Activated CD4-positive, alpha-beta memory T cell treated with anti-CD3 and anti-CD28 coated beads, Interleukin-2, amount 10 ng/mL, durations not matched to agents 7 days and 5 days (primary cell): ENCODE data around the gene EXOSC6. TPM values are rescaled to one million over a fixed set of nuclear protein-coding genes. Genes with fewer than 3 reads are reported as not detected.
"Not testable (repeated sequence)": the region's sequence is repeated elsewhere in the genome, so short reads cannot be mapped to it uniquely, and the experiment has no call there.

Source experiments
- CTCF ChIA-PET: fragments of 350-600 bp; sonication (Branson Sonifier 250); formaldehyde crosslinking; loops from one replicate; lab custom pipeline; 2021; ENCODE audit warnings: antibody characterized with exemption, inconsistent platforms; lab: Charles Lee
- POLR2A ChIA-PET: fragments of 350-600 bp; sonication (Branson Sonifier 250); formaldehyde crosslinking; loops from one replicate; lab custom pipeline; 2021; ENCODE audit warnings: antibody characterized with exemption; lab: Charles Lee
- DNase-seq: peaks from one replicate; pipeline ENCODE4 v3.0.0-alpha.2; 2020
- H3K27ac Mint-ChIP-seq: one replicate; pipeline ENCODE4 v1.8.0; 2021; ENCODE audit warnings: mild to moderate bottlenecking, mixed read lengths
- H3K27me3 Mint-ChIP-seq: one replicate; pipeline ENCODE4 v1.8.0; 2021; ENCODE audit warnings: mixed read lengths
- H3K36me3 Mint-ChIP-seq: one replicate; pipeline ENCODE4 v1.8.0; 2021; ENCODE audit warnings: low read depth, mixed read lengths
- H3K4me1 Mint-ChIP-seq: one replicate; pipeline ENCODE4 v1.8.0; 2021; ENCODE audit warnings: mixed read lengths
- H3K4me3 Mint-ChIP-seq: one replicate; pipeline ENCODE4 v1.8.0; 2021; ENCODE audit warnings: mild to moderate bottlenecking, mixed read lengths
- H3K9me3 Mint-ChIP-seq: one replicate; pipeline ENCODE4 v1.8.0; 2021; ENCODE audit warnings: mixed read lengths
- total RNA-seq, 2 experiments: library from RNA; stranded (reverse); gene quantifications; one replicate each; pipeline ENCODE4 v1.2.3, GENCODE V29; 2021

The EXOSC6 gene
- total RNA-seq, 2 experiments from 2014 or later: 24.3 to 24.4 TPM

- DNase-seq, H3K4me3 Mint-ChIP-seq, H3K27ac Mint-ChIP-seq, H3K9me3 Mint-ChIP-seq, CTCF ChIA-PET, H3K27me3 Mint-ChIP-seq, POLR2A ChIA-PET: not testable (repeated sequence)
- H3K4me1 Mint-ChIP-seq: peaks cover 10% of the 10 kb centered on the region
- peaks cover 26% of the 10 kb centered on the region for H3K36me3 Mint-ChIP-seq
Observed at GRCh38 chr16:70218586-70218985, 33.2 kb downstream of the EXOSC6 start.

- H3K36me3 Mint-ChIP-seq: peaks cover 27% of the 10 kb centered on the region
- H3K4me1 Mint-ChIP-seq, H3K27me3 Mint-ChIP-seq, POLR2A ChIA-PET, DNase-seq, H3K4me3 Mint-ChIP-seq, H3K9me3 Mint-ChIP-seq, CTCF ChIA-PET, H3K27ac Mint-ChIP-seq: not testable (repeated sequence)
Observed at GRCh38 chr16:70206382-70206781, 45.4 kb downstream of the EXOSC6 start.

- H3K9me3 Mint-ChIP-seq, CTCF ChIA-PET, DNase-seq, H3K27ac Mint-ChIP-seq, H3K27me3 Mint-ChIP-seq, POLR2A ChIA-PET, H3K4me3 Mint-ChIP-seq, H3K4me1 Mint-ChIP-seq: not testable (repeated sequence)
- H3K36me3 Mint-ChIP-seq: peaks cover 17% of the 10 kb centered on the region
Observed at GRCh38 chr16:70204668-70205405, 46.9 kb downstream of the EXOSC6 start.

GRCh38 chr16:70204010-70204409 is 47.7 kb downstream of the EXOSC6 start:
- POLR2A ChIA-PET, H3K27me3 Mint-ChIP-seq, H3K4me3 Mint-ChIP-seq, H3K4me1 Mint-ChIP-seq, DNase-seq, H3K9me3 Mint-ChIP-seq, CTCF ChIA-PET, H3K27ac Mint-ChIP-seq: not testable (repeated sequence)
- H3K36me3 Mint-ChIP-seq: peaks cover 12% of the 10 kb centered on the region

- H3K27me3 Mint-ChIP-seq, H3K4me1 Mint-ChIP-seq, H3K4me3 Mint-ChIP-seq, POLR2A ChIA-PET, H3K9me3 Mint-ChIP-seq, CTCF ChIA-PET, DNase-seq, H3K27ac Mint-ChIP-seq: not testable (repeated sequence)
- H3K36me3 Mint-ChIP-seq: peaks cover 12% of the 10 kb centered on the region
Observed at GRCh38 chr16:70203508-70203907, 48.2 kb downstream of the EXOSC6 start.

GRCh38 chr16:70200063-70200462 is 51.7 kb downstream of the EXOSC6 start:
- H3K9me3 Mint-ChIP-seq, POLR2A ChIA-PET, H3K4me3 Mint-ChIP-seq, H3K27me3 Mint-ChIP-seq, H3K4me1 Mint-ChIP-seq, H3K27ac Mint-ChIP-seq, DNase-seq, H3K36me3 Mint-ChIP-seq: not testable (repeated sequence)
- CTCF ChIA-PET: interaction anchor here (0.7 kb wide), 1 partner anchor 444 kb away, joined by 3 read pairs; no protein-coding TSS in a partner anchor

GRCh38 chr16:70199170-70199569 is 52.6 kb downstream of the EXOSC6 start:
- H3K36me3 Mint-ChIP-seq, H3K4me3 Mint-ChIP-seq, DNase-seq, H3K27ac Mint-ChIP-seq, H3K9me3 Mint-ChIP-seq, H3K4me1 Mint-ChIP-seq, POLR2A ChIA-PET, H3K27me3 Mint-ChIP-seq: not testable (repeated sequence)
- CTCF ChIA-PET: interaction anchor here (0.7 kb wide), 1 partner anchor 445 kb away, joined by 3 read pairs; no protein-coding TSS in a partner anchor

- DNase-seq, H3K4me3 Mint-ChIP-seq, H3K27ac Mint-ChIP-seq, CTCF ChIA-PET, H3K4me1 Mint-ChIP-seq, H3K27me3 Mint-ChIP-seq, H3K9me3 Mint-ChIP-seq, H3K36me3 Mint-ChIP-seq, POLR2A ChIA-PET: not testable (repeated sequence)
Observed at GRCh38 chr16:70198666-70199065, 53.1 kb downstream of the EXOSC6 start.

- POLR2A ChIA-PET, H3K4me1 Mint-ChIP-seq, H3K36me3 Mint-ChIP-seq, H3K4me3 Mint-ChIP-seq, H3K9me3 Mint-ChIP-seq, H3K27me3 Mint-ChIP-seq, CTCF ChIA-PET, H3K27ac Mint-ChIP-seq, DNase-seq: not testable (repeated sequence)
Observed at GRCh38 chr16:70198230-70198629, 53.5 kb downstream of the EXOSC6 start.

GRCh38 chr16:70197611-70198010 is 54.1 kb downstream of the EXOSC6 start:
- POLR2A ChIA-PET, H3K27me3 Mint-ChIP-seq, DNase-seq, CTCF ChIA-PET, H3K4me3 Mint-ChIP-seq, H3K36me3 Mint-ChIP-seq, H3K4me1 Mint-ChIP-seq, H3K27ac Mint-ChIP-seq, H3K9me3 Mint-ChIP-seq: not testable (repeated sequence)

Other genes starting within 250 kb of the EXOSC6 start
- 10 to 100 TPM; 19.6 to 19.7 TPM for gene PDPR, start 137.6 kb downstream of the EXOSC6 start, total RNA-seq
- under 1 TPM; 0.35 to 0.60 TPM for gene CLEC18C, start 78.2 kb downstream of the EXOSC6 start, total RNA-seq
- gene AARS1, start 37.6 kb upstream of the EXOSC6 start, total RNA-seq: 100 to 1,000 TPM; 128 to 129 TPM
- 10 to 100 TPM; 33.2 to 35.8 TPM for gene DDX19B, start 47.2 kb upstream of the EXOSC6 start, total RNA-seq
- 10 to 100 TPM; 27.3 to 27.5 TPM for gene DDX19A, start 95.0 kb upstream of the EXOSC6 start, total RNA-seq
- 10 to 100 TPM; 21.6 to 22.7 TPM for gene ST3GAL2, start 187.2 kb upstream of the EXOSC6 start, total RNA-seq
- 10 to 100 TPM; 17.3 to 17.4 TPM for gene FCSK, start 202.7 kb upstream of the EXOSC6 start, total RNA-seq